Measurements from ENCODE around the gene RHBDL2. TPM values are rescaled to one million over a fixed set of nuclear protein-coding genes. Genes with fewer than 3 reads are reported as not detected.
A peak's percentile ranks its signal among the peaks of the same experiment; 100 is the strongest.

The RHBDL2 gene
- total and polyA plus RNA-seq, 9 of the 15 experiments (the other 6 are each of a cell fraction or from before 2014, with no cell fraction given): not detected

DNA sequence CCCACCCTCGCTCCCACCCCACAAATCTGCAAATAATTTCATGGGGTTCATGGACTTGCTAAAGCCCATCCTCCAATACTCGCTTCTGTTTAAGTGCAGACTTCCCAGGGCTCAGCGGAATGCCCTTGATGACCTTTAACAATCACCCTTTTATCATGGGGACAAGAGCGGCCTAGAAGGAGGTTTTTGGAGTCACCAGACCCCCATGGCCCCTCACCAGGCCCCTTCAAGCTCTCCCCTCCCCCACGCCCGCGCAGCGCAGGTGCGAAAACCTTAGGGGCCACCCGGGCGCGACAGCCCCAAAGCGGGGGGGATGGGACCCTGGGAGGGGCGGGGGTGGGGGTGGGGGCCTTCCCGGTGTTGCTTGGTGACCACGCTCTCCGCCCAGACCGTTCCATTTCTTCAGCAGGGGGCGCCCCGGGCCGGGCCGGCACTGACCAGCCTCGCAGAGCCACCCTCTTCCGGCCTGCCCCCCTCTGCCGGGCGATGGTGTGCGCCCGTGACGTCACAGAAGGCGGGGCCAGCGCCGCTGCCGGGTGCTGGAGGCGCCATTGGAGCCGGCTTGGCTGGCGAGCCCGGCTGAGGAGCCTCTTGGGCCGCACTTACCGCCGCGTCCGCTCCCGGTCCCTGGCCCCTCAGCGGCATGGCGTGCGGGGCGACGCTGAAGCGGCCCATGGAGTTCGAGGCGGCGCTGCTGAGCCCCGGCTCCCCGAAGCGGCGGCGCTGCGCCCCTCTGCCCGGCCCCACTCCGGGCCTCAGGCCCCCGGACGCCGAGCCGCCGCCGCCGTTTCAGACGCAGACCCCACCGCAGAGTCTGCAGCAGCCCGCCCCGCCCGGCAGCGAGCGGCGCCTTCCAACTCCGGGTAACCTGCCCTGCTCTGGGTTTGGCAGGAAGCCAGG is 49.4 kb upstream of the RHBDL2 start, which contains the start of gene AKIRIN1 (continued):
- TF ChIP-seq ZNF592 (IDR thresholded peaks at IDR 0.05) (no peak), RBM25 (IDR thresholded peaks at IDR 0.05; ENCODE audit: low read depth, low read length, severe bottlenecking) (no peak), HOXB6 (CRISPR knock-in tag; IDR thresholded peaks at IDR 0.05; ENCODE audit: borderline replicate concordance) (no peak), MCM5 (IDR thresholded peaks at IDR 0.05; ENCODE audit: low read depth) (no peak), EP400 (IDR thresholded peaks at IDR 0.05) (peak; percentile 72; the same call in 1 of the 2 replicates), ZNF174 (CRISPR knock-in tag; IDR thresholded peaks at IDR 0.05) (no peak), CCAR2 (IDR thresholded peaks at IDR 0.05; ENCODE audit: low read depth, low read length) (no peak), MYBL2 (IDR thresholded peaks at IDR 0.05; ENCODE audit: low read depth) (no peak), MYBL2 (CRISPR knock-in tag; IDR thresholded peaks at IDR 0.05; ENCODE audit: borderline replicate concordance) (no peak), THAP12 (CRISPR knock-in tag; IDR thresholded peaks at IDR 0.05) (peak; percentile 96), HDAC3 (IDR thresholded peaks at IDR 0.05; ENCODE audit: borderline replicate concordance, partially characterized antibody) (peak; percentile 29), BCL6 (CRISPR knock-in tag; IDR thresholded peaks at IDR 0.05) (no peak), POLR3G (IDR thresholded peaks at IDR 0.05; ENCODE audit: extremely low read depth, insufficient read length, insufficient replicate concordance) (no peak), MCM7 (IDR thresholded peaks at IDR 0.05) (no peak), ZFPM2 (CRISPR knock-in tag; IDR thresholded peaks at IDR 0.05) (0 out of 2 replicates have a peak, but pooled peaks have one; percentile 54), ZNF24 (IDR thresholded peaks at IDR 0.05) (0 out of 2 replicates have a peak, but pooled peaks have one; percentile 29), SAFB (IDR thresholded peaks at IDR 0.05; ENCODE audit: borderline replicate concordance, low read depth, low read length) (no peak)
- TF ChIP-seq, protein P1, sequence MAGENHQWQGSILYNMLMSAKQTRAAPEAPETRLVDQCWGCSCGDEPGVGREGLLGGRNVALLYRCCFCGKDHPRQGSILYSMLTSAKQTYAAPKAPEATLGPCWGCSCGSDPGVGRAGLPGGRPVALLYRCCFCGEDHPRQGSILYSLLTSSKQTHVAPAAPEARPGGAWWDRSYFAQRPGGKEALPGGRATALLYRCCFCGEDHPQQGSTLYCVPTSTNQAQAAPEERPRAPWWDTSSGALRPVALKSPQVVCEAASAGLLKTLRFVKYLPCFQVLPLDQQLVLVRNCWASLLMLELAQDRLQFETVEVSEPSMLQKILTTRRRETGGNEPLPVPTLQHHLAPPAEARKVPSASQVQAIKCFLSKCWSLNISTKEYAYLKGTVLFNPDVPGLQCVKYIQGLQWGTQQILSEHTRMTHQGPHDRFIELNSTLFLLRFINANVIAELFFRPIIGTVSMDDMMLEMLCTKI (IDR thresholded peaks at IDR 0.05; ENCODE audit: partially characterized antibody): no peak

All from K562 (cell line).